AG04450 (cell line): ENCODE results near the gene BMP8A. TPM values are rescaled to one million over a fixed set of nuclear protein-coding genes. Genes with fewer than 3 reads are reported as not detected.

Experiments used
- CTCF ChIA-PET: fragments of 300-600, 350-600 bp; formaldehyde crosslinking; extraction: SDS; loops from one replicate; lab custom pipeline; 2022; ENCODE audit warnings: antibody characterized with exemption, inconsistent platforms; lab: Charles Lee
- POLR2A ChIA-PET: fragments of 350-600 bp; formaldehyde crosslinking; extraction: SDS; loops from one replicate; lab custom pipeline; 2021; ENCODE audit warnings: antibody characterized with exemption, inconsistent platforms; lab: Yijun Ruan, JAX
- DNase-seq: peaks from one replicate; pipeline ENCODE4 v3.0.0-alpha.2; 2011; ENCODE audit warnings: low read depth, low spot score
- H3K27ac ChIP-seq: one replicate; pipeline ENCODE4 v1.5.1; 2012; ENCODE audit warnings: low read depth, low read length, control low read depth
- H3K27me3 ChIP-seq: one replicate; pipeline ENCODE4 v1.6.0; 2012; ENCODE audit warnings: low read length; ENCODE audit not compliant: control insufficient read depth, insufficient read depth
- H3K4me3 ChIP-seq: 2 replicates; pipeline ENCODE4 v1.5.1; 2011; ENCODE audit warnings: mild to moderate bottlenecking, low read depth, low read length, control low read depth
- H3K9me3 ChIP-seq: 2 replicates; pipeline ENCODE4 v1.5.1; 2012; ENCODE audit warnings: low read length; ENCODE audit not compliant: control insufficient read depth, insufficient read depth
- CTCF ChIP-seq: IDR thresholded peaks from 2 replicates; pipeline ENCODE4 v1.5.1; 2011; ENCODE audit warnings: low read depth, low read length, control low read depth, inconsistent platforms
- polyA plus RNA-seq: library from polyadenylated mRNA; depleted of rRNA; stranded (reverse); fragments of >200 nt; gene quantifications from 2 replicates; pipeline ENCODE4 v1.2.3, GENCODE V29; 2011

Gene BMP8A
- polyA plus RNA-seq, 1 experiment = not detected

- POLR2A ChIA-PET = no interaction called here
- no peak for TF ChIP-seq CTCF
- Histone ChIP-seq H3K27me3 (no peaks in the 10 kb centered on the region), H3K4me3 (no peak overlapping the region), H3K9me3 (no peaks in the 10 kb centered on the region; the same call in 1 of the 2 replicates), H3K27ac (no peak overlapping the region)
- CTCF ChIA-PET = no interaction called here
- no peak for DNase-seq
These were observed 79.7 kb downstream of the BMP8A start for GRCh38 chr1:39571178-39571483.

GRCh38 chr1:39572379-39573096 lies 81.1 kb downstream of the BMP8A start:
- CTCF ChIA-PET = interaction anchor here (0.5 to 4.9 kb wide), 5 partner anchors 8 to 474 kb away, joined by 3 to 15 read pairs (median 7); no protein-coding TSS in a partner anchor
- no peak for TF ChIP-seq CTCF
- Histone ChIP-seq H3K27me3 (no peaks in the 10 kb centered on the region), H3K27ac (no peak overlapping the region), H3K9me3 (no peaks in the 10 kb centered on the region; the same call in 1 of the 2 replicates), H3K4me3 (no peak overlapping the region)
- DNase-seq = no peak
- POLR2A ChIA-PET = interaction anchor here (2.3 kb wide), 1 partner anchor 13 kb away, joined by 5 read pairs; no protein-coding TSS in a partner anchor

GRCh38 chr1:39573097-39573465 lies 81.6 kb downstream of the BMP8A start:
- ChIA-PET CTCF (interaction anchor here (1.0 to 4.9 kb wide), 3 partner anchors 33 to 474 kb away, joined by 3 to 15 read pairs (median 14); no protein-coding TSS in a partner anchor), POLR2A (interaction anchor here (2.3 kb wide), 1 partner anchor 14 kb away, joined by 5 read pairs; no protein-coding TSS in a partner anchor)
- DNase-seq = no peak
- Histone ChIP-seq H3K27ac (no peak overlapping the region), H3K27me3 (no peaks in the 10 kb centered on the region), H3K4me3 (peak overlapping the region; percentile 83), H3K9me3 (no peaks in the 10 kb centered on the region; the same call in 1 of the 2 replicates)
- no peak for TF ChIP-seq CTCF

- Histone ChIP-seq H3K9me3 (no peaks in the 10 kb centered on the region; the same call in 1 of the 2 replicates), H3K27me3 (no peaks in the 10 kb centered on the region), H3K4me3 (peak overlapping the region; percentile 83), H3K27ac (no peak overlapping the region)
- DNase-seq = no peak
- POLR2A ChIA-PET = interaction anchor here (0.5 to 2.3 kb wide), 3 partner anchors 12 to 124 kb away, joined by 3 to 5 read pairs (median 4); no protein-coding TSS in a partner anchor
- CTCF ChIA-PET = interaction anchor here (0.6 to 4.9 kb wide), 5 partner anchors 10 to 475 kb away, joined by 3 to 15 read pairs (median 6); no protein-coding TSS in a partner anchor
- no peak for TF ChIP-seq CTCF
These were observed 82.5 kb downstream of the BMP8A start for GRCh38 chr1:39573736-39574624.
